H1 (cell line): ENCODE data around the gene MTHFS. TPM values are rescaled to one million over a fixed set of nuclear protein-coding genes. Genes with fewer than 3 reads are reported as not detected.

ENCODE experiments used
- CTCF ChIA-PET: fragments of 300-600 bp; sonication (Branson Sonifier 250); formaldehyde crosslinking; loops from one replicate; lab custom pipeline; 2021; ENCODE audit not compliant: partially characterized antibody; lab: Charles Lee
- POLR2A ChIA-PET: fragments of 300-600 bp; sonication (Branson Sonifier 250); formaldehyde crosslinking; loops from one replicate; lab custom pipeline; 2021; ENCODE audit warnings: inconsistent platforms; ENCODE audit not compliant: partially characterized antibody; lab: Charles Lee
- DNase-seq, 2 experiments: peaks; one replicate each; pipeline versions ENCODE4 v3.0.0 to v3.0.0-alpha.2; 2010 to 2022; ENCODE audit warnings: low spot score in 2 of 2, low read depth in 1 of 2, mixed read lengths in 1 of 2
- FAIRE-seq: peaks from 2 replicates; lab custom pipeline; 2011; peaks lifted over from hg19 to GRCh38; lab: Jason Lieb, UNC
- H2AFZ ChIP-seq: 2 replicates; pipeline ENCODE4 v1.8.1; 2012; ENCODE audit warnings: low read length, inconsistent platforms
- H2AK5ac ChIP-seq: 2 replicates; pipeline ENCODE4 v1.6.1; 2013; ENCODE audit warnings: low read depth, low read length
- H2BK120ac ChIP-seq: replicated peaks from 2 replicates; pipeline ENCODE3; 2013; ENCODE audit warnings: low read depth, low read length, inconsistent platforms
- H2BK12ac ChIP-seq: 2 replicates; pipeline ENCODE4 v1.6.1; 2013; ENCODE audit warnings: low read depth, low read length
- H2BK15ac ChIP-seq: 2 replicates; pipeline ENCODE4 v1.6.1; 2013; ENCODE audit warnings: low read length
- H2BK20ac ChIP-seq: 2 replicates; pipeline ENCODE4 v1.6.1; 2013; ENCODE audit warnings: low read length
- H2BK5ac ChIP-seq: 2 replicates; pipeline ENCODE4 v1.6.1; 2013; ENCODE audit warnings: low read depth, low read length
- H3K14ac ChIP-seq: 2 replicates; pipeline ENCODE4 v1.6.1; 2013; ENCODE audit warnings: inconsistent platforms; ENCODE audit not compliant: insufficient read length
- H3K18ac ChIP-seq: 2 replicates; pipeline ENCODE4 v1.6.1; 2013; ENCODE audit warnings: low read length; ENCODE audit errors: extremely low read depth
- H3K23ac ChIP-seq: 2 replicates; pipeline ENCODE4 v1.6.1; 2013; ENCODE audit warnings: inconsistent platforms; ENCODE audit not compliant: insufficient read length
- H3K23me2 ChIP-seq: 2 replicates; pipeline ENCODE4 v1.6.1; 2013; ENCODE audit warnings: low read depth, low read length
- H3K27ac ChIP-seq: 2 replicates; pipeline ENCODE4 v1.6.1; 2011; ENCODE audit warnings: low read depth, low read length, inconsistent platforms
- H3K27me3 ChIP-seq, 4 experiments: replicated peaks in 1 of 4; 1 replicate in 1 of 4; 2 replicates in 3 of 4; pipeline versions ENCODE4 v1.6.1 to v1.8.1; 2011 to 2013; ENCODE audit warnings: low read length in 3 of 4, mild to moderate bottlenecking in 3 of 4, inconsistent platforms in 2 of 4, mixed read lengths in 2 of 4, moderate library complexity in 1 of 4; ENCODE audit not compliant: control insufficient read depth in 3 of 4, insufficient read depth in 3 of 4; ENCODE audit errors: extremely low read depth in 1 of 4
- H3K36me3 ChIP-seq, 4 experiments: 2 replicates each; pipeline versions ENCODE4 v1.6.1 to v1.8.1; 2011 to 2013; ENCODE audit warnings: mild to moderate bottlenecking in 4 of 4, low read length in 3 of 4, moderate library complexity in 2 of 4, control low read depth in 1 of 4, inconsistent platforms in 1 of 4; ENCODE audit not compliant: insufficient read depth in 4 of 4, control insufficient read depth in 2 of 4
- H3K4ac ChIP-seq: replicated peaks from 2 replicates; pipeline ENCODE3; 2013; ENCODE audit warnings: low read length, low read depth, mixed read lengths, inconsistent platforms; ENCODE audit not compliant: insufficient read length
- H3K4me1 ChIP-seq, 4 experiments: replicated peaks in 1 of 4; 1 replicate in 1 of 4; 2 replicates in 3 of 4; pipeline versions ENCODE4 v1.6.1 to v1.8.1; 2011 to 2013; ENCODE audit warnings: low read length in 3 of 4, inconsistent platforms in 2 of 4, mixed read lengths in 1 of 4; ENCODE audit not compliant: insufficient read depth in 4 of 4, control insufficient read depth in 3 of 4
- H3K4me2 ChIP-seq, 2 experiments: 2 replicates each; pipeline versions ENCODE4 v1.6.1 to v1.8.1; 2011 to 2013; ENCODE audit warnings: low read depth in 2 of 2, low read length in 2 of 2, control low read depth in 1 of 2, inconsistent platforms in 1 of 2, mild to moderate bottlenecking in 1 of 2; ENCODE audit not compliant: insufficient read depth in 1 of 2
- H3K4me3 ChIP-seq, 4 experiments: fragments of 200-600, 300-600 bp in 1 of 4; sonication (generic), shearing (Covaris generic), sonication (Bioruptor Twin) in 1 of 4; 2 replicates each; pipeline versions ENCODE4 v1.5.1 to v1.8.1; 2011 to 2016; ENCODE audit warnings: low read length in 4 of 4, low read depth in 3 of 4, control low read depth in 2 of 4, inconsistent platforms in 2 of 4, mild to moderate bottlenecking in 2 of 4, mixed read lengths in 1 of 4, moderate library complexity in 1 of 4; ENCODE audit not compliant: insufficient read depth in 2 of 4; ENCODE audit errors: extremely low read depth in 1 of 4
- H3K56ac ChIP-seq: replicated peaks from 2 replicates; pipeline ENCODE3; 2013; ENCODE audit warnings: low read depth, mild to moderate bottlenecking, mixed read lengths, low read length, inconsistent platforms; ENCODE audit not compliant: insufficient read length
- H3K79me1 ChIP-seq: 2 replicates; pipeline ENCODE4 v1.6.1; 2013; ENCODE audit warnings: low read depth, low read length, control low read depth
- H3K79me2 ChIP-seq, 2 experiments: 2 replicates each; pipeline versions ENCODE4 v1.6.1 to v1.8.1; 2012 to 2013; ENCODE audit warnings: low read length in 2 of 2, mild to moderate bottlenecking in 2 of 2, inconsistent platforms in 1 of 2; ENCODE audit not compliant: insufficient read depth in 2 of 2, control insufficient read depth in 1 of 2
- H3K9ac ChIP-seq, 4 experiments: replicated peaks in 1 of 4; 1 replicate in 1 of 4; 2 replicates in 3 of 4; pipeline versions ENCODE4 v1.6.1 to v1.8.1; 2011 to 2013; ENCODE audit warnings: low read depth in 3 of 4, low read length in 3 of 4, control low read depth in 2 of 4, mild to moderate bottlenecking in 2 of 4, moderate library complexity in 2 of 4, inconsistent platforms in 1 of 4; ENCODE audit errors: extremely low read depth in 1 of 4
- H3K9me3 ChIP-seq, 2 experiments: 2 replicates each; pipeline versions ENCODE4 v1.6.1 to v1.8.1; 2012 to 2013; ENCODE audit warnings: mild to moderate bottlenecking in 2 of 2, moderate library complexity in 2 of 2, control low read depth in 1 of 2, inconsistent platforms in 1 of 2, low read depth in 1 of 2, low read length in 1 of 2, mixed read lengths in 1 of 2; ENCODE audit not compliant: insufficient read depth in 2 of 2
- H4K20me1 ChIP-seq, 2 experiments: replicated peaks in 1 of 2; 2 replicates each; pipeline versions ENCODE3 to v1.8.1; 2011 to 2013; ENCODE audit warnings: inconsistent platforms in 2 of 2, low read length in 2 of 2, mild to moderate bottlenecking in 1 of 2; ENCODE audit not compliant: insufficient read depth in 2 of 2, control insufficient read depth in 1 of 2
- H4K5ac ChIP-seq: 2 replicates; pipeline ENCODE4 v1.6.1; 2013; ENCODE audit warnings: low read length, low read depth, mixed read lengths, inconsistent platforms; ENCODE audit not compliant: insufficient read length
- H4K8ac ChIP-seq: 2 replicates; pipeline ENCODE4 v1.8.0; 2013; ENCODE audit warnings: mild to moderate bottlenecking, moderate library complexity, low read length, inconsistent platforms; ENCODE audit not compliant: insufficient read depth; ENCODE audit errors: extremely low read depth
- H4K91ac ChIP-seq: replicated peaks from 2 replicates; pipeline ENCODE3; 2013; ENCODE audit warnings: low read length, mixed read lengths, inconsistent platforms; ENCODE audit not compliant: insufficient read length
- BCL11A ChIP-seq, 2 experiments: IDR thresholded peaks; one replicate each; pipeline ENCODE4 v1.6.1; 2011; ENCODE audit warnings: low read depth in 2 of 2, low read length in 2 of 2, mild to moderate bottlenecking in 2 of 2
- CHD2 ChIP-seq: IDR thresholded peaks from 2 replicates; pipeline ENCODE4 v1.6.1; 2012; ENCODE audit warnings: low read length, improper control_type of control experiment
- CREB1 ChIP-seq: IDR thresholded peaks from 2 replicates; pipeline ENCODE4 v1.6.1; 2012; ENCODE audit warnings: inconsistent platforms
- GTF2F1 ChIP-seq: IDR thresholded peaks from 2 replicates; pipeline ENCODE4 v1.6.1; 2012; ENCODE audit warnings: low read depth, low read length, improper control_type of control experiment, borderline replicate concordance
- KDM1A ChIP-seq: fragments of 200-600, 300-600 bp; sonication (generic); IDR thresholded peaks from 2 replicates; pipeline ENCODE4 v1.7.1; 2016; ENCODE audit warnings: mild to moderate bottlenecking, low read length, borderline replicate concordance
- MAFK ChIP-seq: IDR thresholded peaks from 2 replicates; pipeline ENCODE4 v1.6.1; 2012; ENCODE audit warnings: low read depth, mild to moderate bottlenecking, improper control_type of control experiment, low read length
- PHF8 ChIP-seq: fragments of 200-600 bp; sonication (generic); conservative IDR thresholded peaks from 2 replicates; pipeline ENCODE4 v1.7.1; 2012; ENCODE audit warnings: low read depth, mild to moderate bottlenecking, inconsistent platforms, low read length, moderate library complexity
- POLR2AphosphoS5 ChIP-seq: IDR thresholded peaks from 2 replicates; pipeline ENCODE4 v1.6.1; 2011; ENCODE audit warnings: low read depth, low read length
- WGBS, 2 experiments: shearing (Covaris generic) in 1 of 2; methylation state at CpG; one replicate each; pipeline versions ENCODE4 v1.1.6 to v1.1.7; 2013 to 2015; ENCODE audit warnings: low lambda C conversion rate in 2 of 2, mixed read lengths in 2 of 2, inconsistent platforms in 1 of 2, low coverage in 1 of 2, missing lambda C conversion rate in 1 of 2; ENCODE audit not compliant: insufficient replicate concordance in 2 of 2, insufficient coverage in 1 of 2, insufficient read length in 1 of 2; ENCODE audit errors: extremely low coverage in 1 of 2, missing lambda C conversion rate in 1 of 2; 5-methylcytosine and 5-hydroxymethylcytosine counted together
- polyA plus RNA-seq, 7 experiments: library from polyadenylated mRNA; depleted of rRNA in 3 of 7; stranded (reverse) in 5 of 7; unstranded in 2 of 7; fragments of >200 nt in 5 of 7; fragments of 200-250 nt in 2 of 7; gene quantifications; 1 replicate in 5 of 7; 2 replicates in 1 of 7; 4 replicates in 1 of 7; pipeline versions ENCODE4 v1.2.1 to v1.2.3, GENCODE V29; 2011 to 2013; ENCODE audit warnings: missing spikeins in 2 of 7, mixed read lengths in 2 of 7
- total RNA-seq: library from RNA; stranded (reverse); fragmentation: NEBNext Ultra II Directional; extraction: Animal tissue kit (Norgen Biotek cat#: 25700); gene quantifications from 2 replicates; pipeline ENCODE4 v1.2.1, GENCODE V29; 2021

Gene MTHFS
- total and polyA plus RNA-seq, 2 of the 8 experiments (the other 6 are each of a cell fraction or from before 2014, with no cell fraction given): 27.3 to 37.2 TPM

DNA sequence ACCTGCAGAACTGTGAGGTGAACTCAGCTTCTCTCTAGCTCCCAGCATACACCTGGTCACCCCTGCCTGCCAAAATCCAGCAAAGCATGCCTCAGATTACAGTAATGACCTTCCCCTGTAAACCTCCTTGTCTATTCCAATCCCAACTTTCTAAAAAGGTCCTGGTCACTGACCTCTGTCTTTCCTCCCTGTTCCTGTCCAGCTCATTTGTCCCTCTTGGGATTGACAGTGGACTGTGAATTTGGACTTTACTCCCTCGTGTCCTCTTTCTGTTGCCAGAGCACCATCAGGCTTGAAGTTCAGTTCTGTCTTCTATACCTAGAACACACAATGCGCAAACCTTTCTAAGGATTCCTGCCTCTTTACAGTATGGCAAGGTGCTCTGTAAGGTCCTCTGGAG is 50.3 kb downstream of the MTHFS start:
- H3K4me2 ChIP-seq: no peak overlapping the region

More for the DNA sequence above, 50.3 kb downstream of the MTHFS start:
- Histone ChIP-seq H3K79me1 (no peaks in the 10 kb centered on the region; the same call in 1 of the 2 replicates), H3K4me1 (no peaks in the 10 kb centered on the region), H3K9me3 (no peaks in the 10 kb centered on the region), H3K36me3 (peaks cover 0 to 3% (median 0%) of the 10 kb centered on the region in 4 experiments; a peak in 3 of 8 replicates), H3K23ac (no peak overlapping the region), H3K56ac (no peak overlapping the region), H2AFZ (no peak overlapping the region), H2BK120ac (no peak overlapping the region), H3K27me3 (no peaks in the 10 kb centered on the region), H4K8ac (no peak overlapping the region), H2BK20ac (no peak overlapping the region), H4K20me1 (peaks cover 0 to 2% of the 10 kb centered on the region in 2 experiments), H2BK15ac (no peak overlapping the region), H3K79me2 (0 out of 4 replicates have a peak, but pooled peaks cover 0 to 2% of the 10 kb centered on the region in 2 experiments), H3K18ac (no peak overlapping the region), H2BK5ac (no peak overlapping the region; the same call in 1 of the 2 replicates), H4K91ac (no peak overlapping the region), H4K5ac (no peak overlapping the region), H3K4ac (no peak overlapping the region), H2BK12ac (no peak overlapping the region), H3K27ac (no peak overlapping the region), H3K23me2 (no peaks in the 10 kb centered on the region), H3K14ac (no peak overlapping the region), H2AK5ac (no peak overlapping the region), H3K9ac (no peak overlapping the region), H3K4me3 (no peak overlapping the region)
- ChIA-PET CTCF (interaction anchor here (0.7 to 1.0 kb wide), 3 partner anchors 19 to 206 kb away, joined by 3 to 4 read pairs (median 3); no protein-coding TSS in a partner anchor), POLR2A (no interaction called here)
- DNase-seq (no peak), FAIRE-seq (no peak)
- no peak for TF ChIP-seq CHD2
- TF ChIP-seq KDM1A: no peak
- no peak for TF ChIP-seq GTF2F1
- no peak for TF ChIP-seq CREB1
- TF ChIP-seq BCL11A (IDR thresholded peaks at IDR 0.05; ENCODE audit: low read depth in 2 of 2, low read length in 2 of 2): no peak
- no peak for TF ChIP-seq PHF8
- TF ChIP-seq MAFK: no peak
- no peak for TF ChIP-seq POLR2AphosphoS5
- 86% methylated on average over 2 of the region's 2 CpGs; no CpG with 5 or more reads in 1 of the 2 experiments for WGBS, 2 experiments
